Astrocyte of the spinal cord (primary cell): ENCODE results near the gene PDIA6.
"Not testable (repeated sequence)": the region's sequence is repeated elsewhere in the genome, so short reads cannot be mapped to it uniquely, and the experiment has no call there.

Experiments
- DNase-seq: peaks from one replicate; pipeline ENCODE4 v3.0.0; 2011; ENCODE audit warnings: low read depth, low spot score
- H3K4me3 ChIP-seq: 2 replicates; pipeline ENCODE4 v1.5.1; 2011; ENCODE audit warnings: low read depth, mild to moderate bottlenecking, low read length, moderate library complexity
- in situ Hi-C: cut with HindIII; loops from 2 replicates; pipeline ENCODE4 v1.10.0; 2017; ENCODE audit warnings: low sequenced_read_pairs
- TF ChIP-seq, protein P1 (sequence below): IDR thresholded peaks from 2 replicates; pipeline ENCODE4 v1.5.1; 2012; ENCODE audit warnings: low read depth, mild to moderate bottlenecking, low read length, inconsistent platforms

Gene PDIA6

DNA sequence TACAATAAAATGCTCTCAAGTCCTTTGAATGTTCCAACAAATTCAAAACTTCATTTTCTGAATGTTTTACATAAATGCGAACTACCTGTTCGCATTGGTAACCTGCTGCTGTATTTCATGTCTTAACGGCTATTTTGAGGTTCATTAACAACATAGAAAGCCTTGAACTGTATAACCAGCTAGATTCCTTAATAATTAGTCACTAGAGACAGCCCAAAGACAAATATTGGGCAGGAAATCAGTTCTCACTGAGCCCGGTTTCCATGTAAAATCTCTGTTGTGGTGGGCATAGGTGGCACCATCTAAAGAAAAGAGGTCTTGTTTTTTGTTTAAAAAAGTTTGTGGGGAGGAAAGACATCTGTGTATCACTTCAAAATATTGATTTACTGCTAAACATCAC, 29.2 kb downstream of the PDIA6 start:
- TF ChIP-seq, protein P1, sequence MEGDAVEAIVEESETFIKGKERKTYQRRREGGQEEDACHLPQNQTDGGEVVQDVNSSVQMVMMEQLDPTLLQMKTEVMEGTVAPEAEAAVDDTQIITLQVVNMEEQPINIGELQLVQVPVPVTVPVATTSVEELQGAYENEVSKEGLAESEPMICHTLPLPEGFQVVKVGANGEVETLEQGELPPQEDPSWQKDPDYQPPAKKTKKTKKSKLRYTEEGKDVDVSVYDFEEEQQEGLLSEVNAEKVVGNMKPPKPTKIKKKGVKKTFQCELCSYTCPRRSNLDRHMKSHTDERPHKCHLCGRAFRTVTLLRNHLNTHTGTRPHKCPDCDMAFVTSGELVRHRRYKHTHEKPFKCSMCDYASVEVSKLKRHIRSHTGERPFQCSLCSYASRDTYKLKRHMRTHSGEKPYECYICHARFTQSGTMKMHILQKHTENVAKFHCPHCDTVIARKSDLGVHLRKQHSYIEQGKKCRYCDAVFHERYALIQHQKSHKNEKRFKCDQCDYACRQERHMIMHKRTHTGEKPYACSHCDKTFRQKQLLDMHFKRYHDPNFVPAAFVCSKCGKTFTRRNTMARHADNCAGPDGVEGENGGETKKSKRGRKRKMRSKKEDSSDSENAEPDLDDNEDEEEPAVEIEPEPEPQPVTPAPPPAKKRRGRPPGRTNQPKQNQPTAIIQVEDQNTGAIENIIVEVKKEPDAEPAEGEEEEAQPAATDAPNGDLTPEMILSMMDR: no peak
- in situ Hi-C loops: no loop called here
- peak; percentile 14 for DNase-seq
- no peak overlapping the region for H3K4me3 ChIP-seq

DNA sequence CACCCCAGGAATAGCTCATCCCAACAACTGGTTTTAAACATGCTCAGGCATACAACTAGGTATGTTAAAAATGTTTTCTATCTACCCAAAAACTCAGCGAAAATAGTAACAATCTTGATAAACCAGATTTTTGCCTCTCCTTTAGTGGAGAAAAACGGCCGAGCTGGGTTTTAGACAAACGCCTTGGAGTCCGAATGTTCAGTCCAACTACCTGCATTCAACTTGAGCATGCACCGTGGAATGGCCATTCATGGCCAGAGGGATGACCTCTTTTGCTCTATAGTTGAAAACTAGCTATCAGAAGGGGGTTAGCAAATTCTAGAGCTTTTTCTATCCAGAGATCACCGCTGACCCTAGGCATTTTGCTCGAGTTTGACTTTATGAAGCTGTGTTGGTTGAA, 30.8 kb downstream of the PDIA6 start:
- in situ Hi-C loops: no loop called here
- H3K4me3 ChIP-seq: no peak overlapping the region

DNA sequence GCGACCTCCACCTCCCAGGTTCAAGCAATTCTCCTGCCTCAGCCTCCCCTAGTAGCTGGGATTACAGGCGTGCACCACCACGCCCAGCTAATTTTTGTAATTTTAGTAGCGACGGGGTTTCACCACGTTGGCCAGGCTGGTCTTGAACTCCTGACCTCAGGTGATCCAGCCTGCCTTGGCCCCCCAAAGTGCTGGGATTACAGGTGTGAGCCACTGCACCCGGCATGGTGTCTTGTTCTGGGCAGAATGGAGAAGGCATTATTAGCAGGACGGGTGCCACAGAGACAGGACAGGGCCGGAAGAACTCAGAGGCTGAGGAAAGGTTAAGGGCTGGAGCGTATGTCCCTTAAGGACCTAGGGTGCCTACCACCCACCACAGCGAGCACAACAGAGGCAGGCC, 31.8 kb downstream of the PDIA6 start:
- H3K4me3 ChIP-seq, in situ Hi-C loops, DNase-seq: not testable (repeated sequence)

More for the DNA sequence above, 30.8 kb downstream of the PDIA6 start:
- TF ChIP-seq, protein P1: no peak
- no peak for DNase-seq

DNA sequence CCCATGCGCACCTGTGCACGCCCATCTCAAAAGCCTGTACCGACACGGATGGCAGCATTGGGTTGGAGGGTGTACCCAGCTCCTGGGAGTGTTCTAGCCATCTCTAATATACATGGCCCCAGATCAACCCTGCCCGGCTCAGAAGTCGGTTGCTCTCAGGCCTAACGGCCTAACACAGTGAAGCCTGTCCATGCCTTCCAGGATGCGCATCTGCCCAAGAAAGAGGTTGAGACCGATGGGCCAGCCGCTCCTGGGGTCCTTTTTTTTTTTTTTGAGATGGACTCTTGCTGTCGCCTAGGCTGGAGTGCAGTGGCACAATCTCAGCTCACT, 32.1 kb downstream of the PDIA6 start:
- no peak for DNase-seq
- H3K4me3 ChIP-seq: no peak overlapping the region
- TF ChIP-seq, protein P1: no peak
- in situ Hi-C loops: no loop called here

DNA sequence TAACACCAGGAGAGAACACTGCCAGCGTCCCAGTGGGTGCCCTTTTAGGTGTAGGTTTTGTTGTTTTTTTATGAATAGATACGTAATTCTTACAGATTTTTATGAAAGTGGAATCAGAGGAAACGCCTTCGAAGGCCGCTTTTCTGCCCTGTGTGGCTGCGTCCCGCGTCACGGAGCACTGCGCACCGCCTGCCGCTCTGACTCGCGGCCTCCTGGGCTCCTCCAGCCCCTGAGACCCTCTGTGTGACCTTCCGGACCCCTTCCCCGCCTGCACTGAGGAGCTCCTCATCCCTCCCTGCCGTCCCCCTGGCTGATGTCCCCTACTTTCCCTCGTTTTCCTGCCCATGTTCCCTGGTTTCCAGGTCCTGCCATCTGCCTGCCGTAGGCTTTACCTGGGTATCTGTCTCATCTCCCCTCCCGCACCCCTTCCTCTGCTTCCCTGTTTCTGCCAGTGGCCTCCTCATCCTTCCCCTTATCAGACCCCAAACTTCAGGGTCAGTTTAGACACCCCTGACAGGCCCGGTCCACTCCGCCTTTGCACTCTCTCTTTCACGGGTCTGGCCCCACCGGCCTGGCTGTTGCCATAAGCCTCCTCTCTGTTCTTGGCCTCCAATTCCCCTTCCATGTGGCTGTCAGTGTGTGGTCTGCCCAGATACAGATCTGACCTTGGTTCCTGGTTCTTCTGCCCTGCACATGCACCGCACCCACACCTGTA, 32.7 kb downstream of the PDIA6 start:
- in situ Hi-C loops: no loop called here
- H3K4me3 ChIP-seq: no peak overlapping the region
- DNase-seq: no peak
- TF ChIP-seq, protein P1: no peak

DNA sequence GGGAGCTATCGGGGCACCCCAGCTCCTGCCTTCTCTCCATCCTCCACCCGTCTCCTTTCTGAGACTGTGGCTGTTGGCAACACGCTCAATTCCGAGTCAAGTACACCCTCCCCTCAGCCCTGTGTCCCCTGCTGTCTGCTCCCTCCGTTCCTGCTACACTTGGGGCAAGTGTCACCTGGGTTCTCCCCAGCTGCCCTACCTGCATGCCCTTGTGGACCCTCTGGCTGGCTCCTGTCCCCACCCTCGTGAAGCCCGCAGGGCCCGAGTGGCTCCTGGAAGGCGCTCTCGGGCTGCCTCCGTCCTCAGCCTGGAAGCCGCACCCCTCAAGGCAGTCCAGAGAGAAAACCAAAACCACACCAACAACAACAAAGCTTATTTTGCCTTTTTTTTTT, 33.9 kb downstream of the PDIA6 start:
- DNase-seq: no peak
- in situ Hi-C loops: no loop called here
- TF ChIP-seq, protein P1: no peak
- H3K4me3 ChIP-seq: no peak overlapping the region

DNA sequence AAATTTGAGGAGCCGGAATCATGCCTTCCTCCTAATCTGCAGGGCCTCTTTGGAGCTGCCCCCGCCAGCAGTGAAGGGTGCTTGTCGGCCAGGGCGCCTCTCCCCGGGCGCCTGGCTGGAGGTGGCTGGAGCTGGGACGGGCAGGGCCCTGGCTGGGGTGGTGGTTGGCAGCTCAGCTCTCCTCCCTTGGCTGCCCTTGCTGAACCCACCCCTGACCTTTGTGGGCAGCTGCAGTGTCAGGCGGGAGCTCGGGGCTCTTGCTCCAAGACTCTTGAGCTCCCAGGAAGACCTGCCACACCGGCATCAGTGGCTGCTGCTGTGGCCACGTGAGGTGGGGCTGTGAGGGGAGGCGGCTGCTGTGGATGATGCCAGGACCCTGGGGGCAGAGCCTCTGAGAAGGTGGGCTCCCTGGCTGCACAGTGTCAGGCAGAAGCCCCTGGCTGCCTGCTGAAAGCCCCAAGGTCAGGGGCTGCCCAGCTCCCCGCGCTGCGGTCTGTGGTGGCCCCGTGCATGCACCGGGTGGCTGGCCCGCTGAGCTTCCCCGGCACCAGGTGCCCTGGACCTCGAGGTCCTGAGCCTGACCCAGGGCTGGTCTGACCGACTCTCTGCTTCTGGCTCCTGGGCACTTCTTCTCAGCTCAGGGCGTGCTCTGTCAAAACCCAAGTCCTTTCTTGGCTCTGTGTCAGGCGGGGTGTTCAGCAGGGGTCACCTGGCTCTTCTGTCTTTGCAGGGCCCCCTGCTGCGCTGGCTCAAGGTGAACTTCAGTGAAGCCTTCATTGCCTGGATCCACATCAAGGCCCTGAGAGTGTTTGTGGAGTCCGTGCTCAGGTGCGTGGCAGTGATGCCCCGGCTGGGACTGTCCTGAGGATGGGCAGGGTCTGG, 34.5 kb downstream of the PDIA6 start:
- in situ Hi-C loops: no loop called here
- TF ChIP-seq, protein P1: no peak
- no peak for DNase-seq
- H3K4me3 ChIP-seq: no peak overlapping the region
